NT2/D1 (cell line): ENCODE measurements around the gene ATP8B4.

ENCODE experiments used
- DNase-seq: peaks from one replicate; pipeline ENCODE4 v3.0.0-alpha.2; 2011; ENCODE audit warnings: low read depth, low spot score
- H3K27me3 ChIP-seq: 2 replicates; pipeline ENCODE4 v1.6.0; 2011; ENCODE audit warnings: mild to moderate bottlenecking; ENCODE audit not compliant: insufficient read length, insufficient read depth
- H3K36me3 ChIP-seq: 2 replicates; pipeline ENCODE4 v1.6.1; 2011; ENCODE audit warnings: mild to moderate bottlenecking, low read length, mixed read lengths; ENCODE audit not compliant: insufficient read depth, insufficient read length
- H3K4me1 ChIP-seq: 2 replicates; pipeline ENCODE4 v1.5.1; 2011; ENCODE audit not compliant: insufficient read depth, insufficient read length
- H3K4me3 ChIP-seq: 2 replicates; pipeline ENCODE4 v1.5.1; 2011; ENCODE audit warnings: low read depth; ENCODE audit not compliant: insufficient read length
- H3K9ac ChIP-seq: 2 replicates; pipeline ENCODE4 v1.6.0; 2011; ENCODE audit warnings: low read depth; ENCODE audit not compliant: insufficient read length
- H3K9me3 ChIP-seq: 2 replicates; pipeline ENCODE4 v1.5.1; 2011; ENCODE audit warnings: mild to moderate bottlenecking, low read length; ENCODE audit not compliant: insufficient read depth
- SUZ12 ChIP-seq: IDR thresholded peaks from 2 replicates; pipeline ENCODE4 v1.6.1; 2011; ENCODE audit not compliant: insufficient read length, insufficient read depth; ENCODE audit errors: extremely low read depth
- YY1 ChIP-seq: IDR thresholded peaks from 2 replicates; pipeline ENCODE4 v1.6.1; 2011; ENCODE audit not compliant: insufficient read length, insufficient read depth
- ZNF274 ChIP-seq: IDR thresholded peaks from 2 replicates; pipeline ENCODE4 v1.6.1; 2011; ENCODE audit warnings: mild to moderate bottlenecking, low read depth, low read length

The ATP8B4 gene

DNA sequence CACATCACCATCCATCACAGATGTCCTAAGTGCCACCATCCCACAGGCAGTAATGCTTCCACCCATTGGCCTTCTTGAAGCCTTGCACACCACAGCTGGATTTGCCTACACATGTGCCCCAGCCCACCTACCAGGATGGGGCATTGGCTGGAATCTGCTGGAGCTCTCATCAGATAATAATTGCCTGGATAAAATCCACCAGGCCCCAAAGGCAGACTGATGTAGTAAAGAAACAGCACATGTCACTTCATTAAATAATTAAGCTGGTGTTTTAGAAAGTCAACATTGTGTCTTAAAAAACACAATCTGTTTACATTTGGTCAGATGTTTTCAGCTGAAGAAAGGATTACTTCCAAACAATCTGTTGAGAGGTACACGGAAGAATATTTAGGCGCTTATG lies 229.5 kb downstream of the ATP8B4 start:
- Histone ChIP-seq H3K4me3 (no peak overlapping the region), H3K9me3 (no peaks in the 10 kb centered on the region), H3K36me3 (no peaks in the 10 kb centered on the region), H3K9ac (no peak overlapping the region), H3K27me3 (no peaks in the 10 kb centered on the region), H3K4me1 (no peaks in the 10 kb centered on the region)
- no peak for DNase-seq
- TF ChIP-seq SUZ12 (no peak), ZNF274 (no peak), YY1 (no peak)

DNA sequence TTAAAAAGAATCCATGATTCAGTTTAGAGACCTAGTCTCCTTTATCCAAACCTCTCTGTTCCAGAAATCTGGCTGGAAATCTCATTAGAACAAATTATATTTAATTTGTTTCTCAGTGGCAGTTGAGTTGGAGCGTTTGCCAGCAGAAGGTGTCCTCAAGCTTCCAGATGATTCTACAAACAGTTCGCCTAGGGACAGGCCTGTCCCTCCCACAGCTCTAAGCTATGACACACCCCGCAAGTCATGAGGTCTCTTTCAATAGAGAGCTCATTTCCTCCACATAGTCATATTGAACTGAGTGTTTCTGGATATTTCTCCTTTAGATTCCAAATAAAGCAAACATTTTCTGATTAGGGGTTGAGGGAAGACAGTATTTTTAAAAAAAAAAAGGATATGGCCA lies 230.3 kb downstream of the ATP8B4 start:
- no peaks in the 10 kb centered on the region for H3K4me1 ChIP-seq
- H3K27me3 ChIP-seq, result no peaks in the 10 kb centered on the region
- no peak overlapping the region for H3K4me3 ChIP-seq
- no peaks in the 10 kb centered on the region for H3K36me3 ChIP-seq
- no peaks in the 10 kb centered on the region for H3K9me3 ChIP-seq
- TF ChIP-seq YY1 (no peak), ZNF274 (no peak)
- no peak overlapping the region for H3K9ac ChIP-seq
- DNase-seq, result no peak

DNA sequence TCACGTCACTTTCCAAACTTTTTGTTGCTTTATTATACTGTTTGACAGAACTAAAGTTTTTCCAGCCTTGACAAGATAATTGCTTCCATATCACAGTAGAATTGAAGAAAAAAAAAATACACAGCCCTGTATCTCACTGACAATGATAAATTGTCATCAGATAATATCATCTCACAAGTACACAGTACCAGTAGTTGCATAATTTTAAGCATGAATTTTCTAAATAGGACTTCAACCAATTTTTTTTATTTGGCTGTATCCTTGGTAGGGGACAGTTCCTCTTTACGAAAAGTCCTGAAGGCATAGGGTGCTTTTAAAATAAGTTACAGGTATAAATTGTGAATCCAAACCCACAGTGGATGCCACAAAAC lies 230.7 kb downstream of the ATP8B4 start:
- TF ChIP-seq SUZ12 (no peak), ZNF274 (no peak), YY1 (no peak)
- no peak overlapping the region for H3K9ac ChIP-seq
- no peak overlapping the region for H3K4me3 ChIP-seq
- H3K4me1 ChIP-seq, result no peaks in the 10 kb centered on the region
- no peak for DNase-seq
- no peaks in the 10 kb centered on the region for H3K27me3 ChIP-seq
- H3K9me3 ChIP-seq, result no peaks in the 10 kb centered on the region
- H3K36me3 ChIP-seq, result no peaks in the 10 kb centered on the region

- H3K4me3 ChIP-seq, result no peak overlapping the region
- H3K27me3 ChIP-seq, result no peaks in the 10 kb centered on the region
- H3K4me1 ChIP-seq, result no peaks in the 10 kb centered on the region
- DNase-seq, result no peak
- TF ChIP-seq YY1 (no peak), SUZ12 (no peak), ZNF274 (no peak)
- H3K9me3 ChIP-seq, result no peaks in the 10 kb centered on the region
- no peak overlapping the region for H3K9ac ChIP-seq
- no peaks in the 10 kb centered on the region for H3K36me3 ChIP-seq
Measured at GRCh38 chr15:49887659-49888322, 231.2 kb downstream of the ATP8B4 start.

- no peaks in the 10 kb centered on the region for H3K9me3 ChIP-seq
- no peaks in the 10 kb centered on the region for H3K27me3 ChIP-seq
- no peaks in the 10 kb centered on the region for H3K4me1 ChIP-seq
- H3K36me3 ChIP-seq, result no peaks in the 10 kb centered on the region
- H3K9ac ChIP-seq, result no peak overlapping the region
- TF ChIP-seq ZNF274, result no peak
- TF ChIP-seq SUZ12, result no peak
- no peak for TF ChIP-seq YY1
- DNase-seq, result no peak
- no peak overlapping the region for H3K4me3 ChIP-seq
Measured at GRCh38 chr15:49883121-49883520, 235.9 kb downstream of the ATP8B4 start.

- Histone ChIP-seq H3K36me3 (no peaks in the 10 kb centered on the region), H3K27me3 (no peaks in the 10 kb centered on the region), H3K9me3 (no peaks in the 10 kb centered on the region), H3K4me1 (no peaks in the 10 kb centered on the region), H3K9ac (no peak overlapping the region), H3K4me3 (no peak overlapping the region)
- DNase-seq, result no peak
- no peak for TF ChIP-seq SUZ12
- TF ChIP-seq ZNF274, result no peak
- TF ChIP-seq YY1, result no peak
Measured at GRCh38 chr15:49881866-49882265, 237.2 kb downstream of the ATP8B4 start.

- no peaks in the 10 kb centered on the region for H3K4me1 ChIP-seq
- TF ChIP-seq ZNF274, result no peak
- no peak for TF ChIP-seq SUZ12
- no peak for TF ChIP-seq YY1
- no peaks in the 10 kb centered on the region for H3K36me3 ChIP-seq
- H3K27me3 ChIP-seq, result no peaks in the 10 kb centered on the region
- no peaks in the 10 kb centered on the region for H3K9me3 ChIP-seq
- no peak overlapping the region for H3K4me3 ChIP-seq
- H3K9ac ChIP-seq, result no peak overlapping the region
- DNase-seq, result no peak
Measured at GRCh38 chr15:49881433-49881832, 237.6 kb downstream of the ATP8B4 start.
